Globus pallidus (tissue), 1 donor: Measurements from ENCODE around the gene PDK1.

Source experiments
- DNase-seq: peaks from one replicate; pipeline ENCODE4 v3.0.0-alpha.2; 2015; ENCODE audit warnings: low spot score

The PDK1 gene

GRCh38 chr2:172642301-172643020 lies 86.6 kb downstream of the PDK1 start:
- DNase-seq, result no peak

GRCh38 chr2:172643142-172643541 lies 87.3 kb downstream of the PDK1 start:
- no peak for DNase-seq

GRCh38 chr2:172647439-172647838 lies 91.5 kb downstream of the PDK1 start:
- no peak for DNase-seq

GRCh38 chr2:172655091-172655837 lies 99.4 kb downstream of the PDK1 start:
- no peak for DNase-seq

- no peak for DNase-seq
Measured at GRCh38 chr2:172655838-172656573, 100.1 kb downstream of the PDK1 start.
